GM18907 (cell line): ENCODE measurements around the gene LMO4.

ENCODE experiments used
- ATAC-seq: cut with Tn5 transposase; IDR thresholded peaks from one replicate; pipeline ENCODE4 v1.9.1; 2021; ENCODE audit warnings: mild to moderate bottlenecking, moderate library complexity; ENCODE audit not compliant: unreplicated experiment

Gene LMO4

GRCh38 chr1:87327376-87328271 is 1.1 kb upstream of the LMO4 start:
- no peak for ATAC-seq

DNA sequence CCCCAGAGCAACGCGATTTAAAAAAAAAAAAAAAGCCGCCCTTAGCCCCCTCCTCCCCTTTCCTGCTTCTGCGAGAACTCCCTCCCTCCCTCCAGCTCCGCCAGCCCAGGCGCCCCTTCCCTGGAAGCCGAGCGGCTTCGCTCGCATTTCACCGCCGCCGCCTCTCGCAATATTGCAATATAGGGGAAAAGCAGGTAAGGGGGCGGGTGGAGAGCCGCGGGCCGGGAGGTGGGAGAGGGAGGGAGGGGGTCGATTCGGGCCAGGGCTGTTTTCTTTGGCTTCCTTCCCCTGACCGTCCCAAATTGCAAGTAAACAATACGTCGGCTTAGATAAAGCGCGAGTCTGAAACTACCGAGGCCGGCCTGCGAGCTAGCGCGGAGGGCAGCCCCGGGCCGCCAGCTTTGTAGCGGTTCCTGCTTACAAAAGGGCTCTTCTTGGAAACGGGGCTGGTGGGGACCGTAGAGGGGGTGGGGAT is 408 bp downstream of the LMO4 start:
- ATAC-seq: no peak

DNA sequence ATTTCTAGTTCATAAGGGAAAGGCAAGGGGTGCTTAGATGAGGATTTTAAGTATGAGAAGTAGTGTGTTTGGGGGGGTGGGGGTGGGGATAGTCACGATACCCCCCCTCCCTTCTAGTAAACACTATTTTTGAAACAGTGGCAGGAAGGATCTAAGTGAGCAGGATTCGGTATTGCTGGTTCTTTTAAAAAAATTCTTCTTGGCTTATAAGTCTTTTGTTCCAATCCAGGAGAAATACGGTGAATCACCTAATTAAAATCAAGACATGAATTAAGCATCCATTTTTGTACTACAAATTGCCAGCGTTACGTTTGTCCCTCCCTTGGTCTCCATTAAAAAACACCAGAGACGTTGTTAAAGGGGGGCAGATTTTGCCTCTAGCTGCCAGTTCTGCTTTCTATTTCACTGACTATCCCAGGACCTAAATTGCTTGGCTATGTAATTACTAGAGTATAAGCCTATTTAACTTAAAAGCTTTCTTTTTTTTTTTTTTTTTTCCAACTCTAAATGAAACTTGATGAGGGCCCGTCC is 911 bp downstream of the LMO4 start:
- no peak for ATAC-seq

- no peak for ATAC-seq
Observed at GRCh38 chr1:87330057-87330884, 1.6 kb downstream of the LMO4 start.

- peak; percentile 3 for ATAC-seq
Observed at GRCh38 chr1:87330885-87331364, 2.2 kb downstream of the LMO4 start.

DNA sequence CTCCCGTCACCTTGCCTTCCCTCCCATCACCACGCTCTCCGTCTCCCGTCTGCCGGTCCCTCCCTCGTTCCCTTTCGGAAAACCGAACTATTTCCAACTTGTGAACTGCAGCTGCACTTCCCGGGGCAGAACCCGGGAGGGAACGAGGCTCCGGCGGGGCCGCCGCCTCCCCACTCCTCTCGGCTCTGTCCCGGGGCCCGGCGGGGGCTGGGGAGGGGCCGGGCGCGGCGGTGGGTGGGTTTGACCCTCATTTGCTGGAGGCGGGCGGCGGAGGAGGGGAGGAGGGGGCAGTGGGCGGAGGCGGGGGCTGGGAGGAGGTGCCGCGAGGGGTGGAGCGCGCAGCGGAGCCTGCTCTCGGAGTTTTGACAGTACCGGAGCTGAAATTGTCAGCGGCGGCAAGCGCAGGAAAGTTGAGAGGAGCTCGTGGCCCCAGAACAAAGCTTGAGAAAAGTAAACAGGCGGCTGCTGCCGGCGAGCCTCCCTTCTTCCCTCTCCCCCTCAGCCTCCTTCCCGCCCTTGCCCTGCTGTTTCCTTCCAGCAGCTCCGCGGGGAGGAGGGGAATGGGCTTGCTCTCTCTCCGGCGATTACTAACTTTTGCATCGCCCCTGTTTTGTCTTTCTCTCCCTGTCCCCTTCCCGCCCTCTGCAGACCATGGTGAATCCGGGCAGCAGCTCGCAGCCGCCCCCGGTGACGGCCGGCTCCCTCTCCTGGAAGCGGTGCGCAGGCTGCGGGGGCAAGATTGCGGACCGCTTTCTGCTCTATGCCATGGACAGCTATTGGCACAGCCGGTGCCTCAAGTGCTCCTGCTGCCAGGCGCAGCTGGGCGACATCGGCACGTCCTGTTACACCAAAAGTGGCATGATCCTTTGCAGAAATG is 2.9 kb downstream of the LMO4 start:
- peak; percentile 26 for ATAC-seq

DNA sequence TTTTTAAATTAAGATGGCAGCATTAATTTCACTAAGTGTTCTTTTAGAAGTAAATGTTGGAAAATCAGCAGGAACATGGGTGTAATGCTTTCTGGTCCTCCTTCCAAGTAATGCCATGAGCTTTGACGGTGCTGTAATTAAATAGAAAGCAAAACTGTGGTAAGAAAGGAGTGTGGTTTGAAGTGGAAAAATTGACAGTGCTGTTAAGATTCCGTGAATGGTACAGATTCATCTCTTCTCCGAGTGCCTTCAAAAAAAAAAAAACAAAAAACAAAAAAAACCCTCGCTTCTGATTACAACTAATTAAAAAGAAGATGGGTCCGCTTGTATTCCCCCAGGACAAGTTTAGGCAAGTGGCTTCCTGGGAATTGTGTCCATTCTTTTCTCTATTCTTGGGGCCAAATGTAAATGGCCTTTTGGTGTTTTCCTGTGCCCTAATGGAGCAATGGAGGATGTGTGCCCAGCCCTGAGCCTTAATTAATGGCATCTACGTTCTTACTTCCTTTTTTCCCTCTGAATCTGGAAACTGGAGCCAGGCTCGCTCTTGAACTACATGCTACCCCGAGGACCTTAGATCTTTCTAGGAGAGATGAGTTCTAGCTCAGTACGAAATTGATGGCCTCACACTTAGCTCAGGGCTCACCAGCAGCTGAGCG is 5.1 kb downstream of the LMO4 start:
- ATAC-seq: no peak

DNA sequence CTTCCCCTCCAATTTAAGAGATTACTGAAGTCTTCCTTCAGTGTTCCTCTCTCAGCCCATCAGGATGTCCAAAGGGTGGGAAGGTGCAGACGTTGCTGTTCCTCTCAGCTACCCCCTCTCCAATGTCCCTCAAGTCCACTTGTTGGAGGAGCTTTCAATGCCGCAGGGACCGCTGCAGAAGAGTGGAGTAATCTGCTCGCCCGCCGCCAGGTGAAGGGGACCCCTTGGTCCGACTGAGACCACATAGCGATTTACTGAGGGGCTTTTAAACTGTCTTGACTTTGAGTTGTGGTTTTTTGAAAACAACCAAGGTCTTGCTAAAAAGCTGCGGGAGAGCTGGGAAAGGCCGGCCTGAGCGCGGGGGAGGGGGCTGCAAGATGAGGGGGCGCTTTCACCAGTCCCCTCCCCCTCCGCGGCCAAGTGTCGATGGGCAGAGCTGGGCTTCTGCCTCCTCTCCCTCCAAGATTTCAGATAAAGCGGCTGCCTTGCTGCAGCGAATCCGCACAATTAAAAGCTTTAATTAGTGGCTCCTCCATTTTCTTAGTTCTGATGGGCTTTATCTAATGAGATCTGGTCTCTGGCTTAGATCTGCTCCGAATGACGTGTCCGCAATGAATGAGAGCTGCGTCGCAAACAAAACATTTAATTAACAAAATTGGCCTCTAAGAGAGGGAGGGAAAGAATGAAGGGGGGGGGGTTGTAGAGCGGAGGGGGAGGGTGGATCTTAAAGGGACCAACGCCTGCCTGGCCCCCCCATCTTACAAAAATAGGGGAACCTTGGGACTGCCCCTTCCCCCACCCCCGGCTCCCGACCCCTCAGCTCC is 5.9 kb downstream of the LMO4 start:
- peak; percentile 2 for ATAC-seq

DNA sequence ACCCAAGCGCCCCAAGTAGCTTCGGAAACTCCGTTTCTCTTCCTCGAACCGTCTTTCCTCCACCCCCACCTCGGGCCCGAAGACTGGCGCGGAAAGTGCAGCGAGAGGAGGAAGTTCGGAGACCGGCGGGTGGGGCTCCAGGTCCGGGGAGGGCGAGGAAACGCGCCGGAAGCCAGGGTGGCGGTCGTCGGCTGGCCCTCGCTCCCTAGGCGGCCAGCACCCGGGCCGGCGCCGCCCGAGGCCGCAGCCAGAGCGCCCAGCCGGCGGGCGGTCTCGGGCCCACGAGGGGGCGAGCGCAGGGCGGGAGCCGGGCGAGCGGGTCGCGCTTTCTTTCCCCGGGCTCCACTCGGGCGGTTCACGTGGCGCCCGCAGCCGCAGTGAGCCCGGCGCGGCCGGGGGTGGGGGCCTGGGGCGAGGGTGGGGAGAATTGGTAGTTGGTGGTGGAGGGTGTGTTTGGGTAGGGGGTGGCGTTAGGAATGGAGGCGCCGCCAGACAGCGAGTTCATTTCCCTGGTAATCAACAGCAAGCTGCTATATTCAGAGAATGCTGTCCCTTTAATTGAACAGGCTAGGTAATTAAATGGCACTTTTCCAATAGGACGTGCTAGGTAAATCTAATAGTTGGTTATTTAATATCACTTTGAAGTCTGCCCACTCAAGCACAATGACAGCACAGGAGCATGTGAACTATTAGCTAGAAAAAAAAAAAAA is 6.7 kb downstream of the LMO4 start:
- ATAC-seq: peak; percentile 55

DNA sequence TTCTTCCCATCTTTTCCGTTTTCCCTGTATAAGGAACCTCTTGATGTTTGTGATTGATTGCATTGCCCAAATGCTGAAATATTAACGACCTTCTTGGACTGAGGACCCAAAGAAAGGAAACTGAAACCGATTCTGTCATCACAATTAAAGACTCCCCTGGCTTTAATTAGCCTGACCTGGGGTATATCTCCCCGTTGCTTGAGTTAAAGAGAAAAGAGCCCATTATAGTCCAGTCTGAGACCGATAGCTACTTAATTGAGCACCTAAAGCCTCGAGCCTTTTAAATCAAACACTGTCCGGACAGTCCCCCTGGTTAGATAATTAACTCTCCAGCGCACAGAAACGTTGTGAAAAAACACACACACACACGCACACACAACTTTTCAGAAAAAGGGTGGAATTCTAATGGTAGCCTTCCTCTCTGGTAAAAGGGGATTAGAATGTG is 8.0 kb downstream of the LMO4 start:
- no peak for ATAC-seq

DNA sequence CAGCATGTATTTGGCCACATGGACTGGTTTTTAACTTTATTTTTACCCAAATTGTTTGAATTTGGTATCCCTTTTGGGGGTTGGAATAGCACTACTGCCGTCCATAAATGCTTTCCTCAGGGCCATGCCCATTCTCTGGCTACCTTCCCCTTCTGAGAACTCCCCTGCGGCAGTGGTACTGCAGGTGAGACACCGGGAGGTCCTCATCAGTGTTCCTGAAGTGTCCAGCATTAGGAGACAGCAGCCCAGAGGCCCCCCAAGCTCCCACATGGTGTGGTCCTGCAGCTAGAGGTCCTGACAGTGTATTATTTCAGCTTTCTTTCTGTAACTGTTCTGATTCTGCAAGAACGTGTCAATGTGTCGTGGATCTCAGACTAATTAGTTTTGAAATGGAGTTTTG is 8.9 kb downstream of the LMO4 start:
- ATAC-seq: no peak

- no peak for ATAC-seq
Observed at GRCh38 chr1:87338566-87338965, 9.9 kb downstream of the LMO4 start.

GRCh38 chr1:87344231-87344630 is 15.6 kb downstream of the LMO4 start:
- ATAC-seq: no peak

- ATAC-seq: no peak
Observed at GRCh38 chr1:87346130-87346814, 17.6 kb downstream of the LMO4 start.

GRCh38 chr1:87348341-87349019 is 19.8 kb downstream of the LMO4 start:
- no peak for ATAC-seq

DNA sequence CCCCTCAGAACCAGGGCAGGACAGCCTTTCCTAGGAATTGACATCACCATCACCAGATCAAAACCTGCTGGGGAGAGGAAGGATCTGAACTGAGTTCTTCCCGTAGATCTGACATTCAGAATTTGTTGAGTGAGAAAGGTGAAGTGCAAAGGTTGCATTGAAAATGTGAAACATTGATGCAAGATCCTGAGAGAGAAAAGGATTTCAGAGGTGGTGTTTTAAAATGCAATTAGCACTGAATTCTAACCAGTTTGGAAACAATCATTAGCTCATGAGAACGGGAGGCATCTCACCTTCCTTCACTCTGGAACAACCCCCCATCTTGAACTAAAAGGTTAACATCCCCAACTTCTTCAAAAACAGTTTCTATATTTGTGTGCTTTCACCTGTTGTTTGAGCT is 20.4 kb downstream of the LMO4 start:
- ATAC-seq: no peak

DNA sequence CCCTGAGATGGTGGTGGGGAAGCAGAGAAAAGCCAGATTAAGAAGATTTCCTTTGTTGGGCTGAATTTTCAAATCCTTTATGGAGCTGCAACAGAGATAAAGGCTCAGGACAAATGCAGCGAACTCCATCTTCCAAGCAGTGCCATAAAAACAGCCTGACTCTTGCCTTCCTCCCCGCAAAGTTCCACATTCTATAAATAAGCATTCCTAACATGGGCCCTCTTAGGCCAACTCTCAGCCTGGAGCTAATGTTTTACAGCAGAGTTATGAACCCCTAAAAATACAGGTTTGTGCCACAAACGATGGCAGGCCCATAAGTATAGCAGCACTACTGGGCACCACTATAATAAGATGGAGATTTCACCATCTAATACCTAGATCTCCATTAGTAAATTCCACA is 27.2 kb downstream of the LMO4 start:
- ATAC-seq: no peak
